Panc1 (cell line): ENCODE data around the gene ITFG2. TPM values are rescaled to one million over a fixed set of nuclear protein-coding genes. Genes with fewer than 3 reads are reported as not detected.

Experiments used
- ATAC-seq: fragments of 200-7000 bp; cut with Tn5 transposase; 2 replicates; pipeline ENCODE4 v1.9.1; 2020; ENCODE audit warnings: mild to moderate bottlenecking, moderate library complexity
- BruUV-seq: library from RNA; stranded (reverse); fragments of 400-500 nt; replicated peaks from 2 replicates; lab custom pipeline; 2021; lab: Mats Ljungman, UMichigan
- CTCF ChIA-PET: fragments of 300-600 bp; sonication (Branson Sonifier 250); formaldehyde crosslinking; loops from one replicate; lab custom pipeline; 2022; ENCODE audit warnings: antibody characterized with exemption; lab: Charles Lee
- POLR2A ChIA-PET: fragments of 300-600 bp; sonication (Branson Sonifier 250); formaldehyde crosslinking; loops from one replicate; lab custom pipeline; 2022; ENCODE audit warnings: antibody characterized with exemption; lab: Charles Lee
- DNase-seq: peaks from one replicate; pipeline ENCODE4 v3.0.0-alpha.2; 2010; ENCODE audit warnings: low read depth, low spot score
- H3K27ac ChIP-seq: 2 replicates; pipeline ENCODE4 v1.5.1; 2011; ENCODE audit warnings: mild to moderate bottlenecking, low read length, inconsistent platforms
- H3K27me3 ChIP-seq: fragments of 200-500 bp; sonication (Bioruptor generic); 2 replicates; pipeline ENCODE4 v1.6.0; 2014; ENCODE audit warnings: low read length, inconsistent platforms; ENCODE audit not compliant: control insufficient read depth, insufficient read depth
- H3K36me3 ChIP-seq: fragments of 200-500 bp; sonication (Bioruptor generic); 2 replicates; pipeline ENCODE4 v1.5.1; 2014; ENCODE audit warnings: inconsistent platforms, mild to moderate bottlenecking, low read length, moderate library complexity; ENCODE audit not compliant: control insufficient read depth, insufficient read depth
- H3K4me1 ChIP-seq: 2 replicates; pipeline ENCODE4 v1.5.1; 2011; ENCODE audit warnings: inconsistent platforms, mild to moderate bottlenecking, low read length, moderate library complexity; ENCODE audit not compliant: control insufficient read depth, insufficient read depth
- H3K4me3 ChIP-seq, 2 experiments: 2 replicates each; pipeline ENCODE4 v1.5.1; 2011 to 2012; ENCODE audit warnings: low read depth in 2 of 2, low read length in 2 of 2, mild to moderate bottlenecking in 2 of 2, inconsistent platforms in 1 of 2, moderate library complexity in 1 of 2
- H3K9me3 ChIP-seq: fragments of 200-500 bp; sonication (Bioruptor generic); 2 replicates; pipeline ENCODE4 v1.5.1; 2014; ENCODE audit warnings: low read depth, mild to moderate bottlenecking, inconsistent platforms, low read length, moderate library complexity; ENCODE audit not compliant: control insufficient read depth, insufficient read depth
- POLR2AphosphoS5 ChIP-seq: IDR thresholded peaks from 2 replicates; pipeline ENCODE4 v1.6.1; 2012; ENCODE audit warnings: mild to moderate bottlenecking, low read depth, low read length, moderate library complexity
- SIN3A ChIP-seq: IDR thresholded peaks from 2 replicates; pipeline ENCODE4 v1.6.1; 2012; ENCODE audit warnings: low read depth, mild to moderate bottlenecking, low read length, moderate library complexity, borderline replicate concordance; ENCODE audit not compliant: insufficient read depth
- TCF7L2 ChIP-seq: IDR thresholded peaks from 2 replicates; pipeline ENCODE4 v1.6.1; 2011; ENCODE audit warnings: mild to moderate bottlenecking, low read depth, low read length, inconsistent platforms
- in situ Hi-C: cut with HindIII; loops from 2 replicates; pipeline ENCODE4 v1.10.0; 2016; ENCODE audit warnings: low sequenced_read_pairs, low pct_unique_long_range_greater_than_20kb
- intact Hi-C: fragments of 100-400 bp; cut with micrococcal nuclease; formaldehyde crosslinking; loops from one replicate; pipeline ENCODE4 v1.10.0; 2022; ENCODE audit not compliant: unreplicated experiment
- total RNA-seq: library from RNA; stranded (reverse); gene quantifications from one replicate; pipeline ENCODE4 v1.2.1, GENCODE V29; 2021; ENCODE audit not compliant: unreplicated experiment
- TF ChIP-seq, protein P1 (sequence below), 2 experiments: IDR thresholded peaks; 2 replicates each; pipeline ENCODE4 v1.6.1; 2011 to 2012; ENCODE audit warnings: low read depth in 2 of 2, control low read depth in 1 of 2, low read length in 1 of 2, mild to moderate bottlenecking in 1 of 2, moderate library complexity in 1 of 2; ENCODE audit not compliant: insufficient read depth in 1 of 2
- TF ChIP-seq, protein P2 (sequence below): fragments of 450-650 bp; IDR thresholded peaks from 2 replicates; pipeline ENCODE4 v1.5.1; 2017; ENCODE audit warnings: mild to moderate bottlenecking

Gene ITFG2
- total RNA-seq, 1 experiment from 2014 or later = 17.4 TPM

DNA sequence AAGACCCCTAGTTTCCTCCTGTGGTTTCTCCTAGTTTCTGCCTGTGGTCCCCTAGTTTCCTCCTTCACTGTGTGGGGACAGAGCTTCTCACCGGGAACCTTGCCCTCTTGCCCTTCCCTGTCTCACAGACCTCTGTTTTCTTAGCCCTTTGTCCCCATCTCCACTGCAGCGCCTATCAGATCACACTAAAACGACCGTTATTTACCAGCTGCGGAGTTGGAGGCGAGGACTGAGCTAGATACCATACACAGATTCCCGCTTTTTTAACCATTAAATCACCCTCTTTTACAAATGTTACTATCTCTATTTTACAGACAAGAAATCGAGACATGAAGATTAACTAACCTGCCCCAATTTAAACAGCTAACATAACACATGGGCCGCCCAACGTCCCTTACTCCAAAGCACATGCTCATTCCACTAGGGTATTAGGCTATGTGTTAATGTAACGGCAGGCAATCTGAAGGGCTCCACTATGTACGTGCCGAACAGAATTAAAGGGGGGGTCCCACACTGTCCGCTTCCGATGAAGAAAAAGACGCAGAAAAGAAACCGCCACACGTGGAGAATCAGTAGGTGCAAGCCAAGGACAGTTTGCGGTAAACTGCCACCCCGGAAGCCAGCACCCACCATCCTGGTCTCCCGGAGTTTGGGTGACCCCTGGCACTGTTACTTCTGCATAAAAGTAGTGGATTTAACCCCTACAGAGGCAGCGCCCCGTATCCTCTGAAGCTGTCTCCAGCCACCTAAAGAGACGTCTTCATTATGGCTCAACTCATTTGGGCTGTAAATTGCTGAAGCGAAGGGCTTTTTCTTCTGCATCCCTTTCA, 19.6 kb upstream of the ITFG2 start:
- TF ChIP-seq TCF7L2 = no peak
- TF ChIP-seq SIN3A = no peak
- TF ChIP-seq, protein P1, sequence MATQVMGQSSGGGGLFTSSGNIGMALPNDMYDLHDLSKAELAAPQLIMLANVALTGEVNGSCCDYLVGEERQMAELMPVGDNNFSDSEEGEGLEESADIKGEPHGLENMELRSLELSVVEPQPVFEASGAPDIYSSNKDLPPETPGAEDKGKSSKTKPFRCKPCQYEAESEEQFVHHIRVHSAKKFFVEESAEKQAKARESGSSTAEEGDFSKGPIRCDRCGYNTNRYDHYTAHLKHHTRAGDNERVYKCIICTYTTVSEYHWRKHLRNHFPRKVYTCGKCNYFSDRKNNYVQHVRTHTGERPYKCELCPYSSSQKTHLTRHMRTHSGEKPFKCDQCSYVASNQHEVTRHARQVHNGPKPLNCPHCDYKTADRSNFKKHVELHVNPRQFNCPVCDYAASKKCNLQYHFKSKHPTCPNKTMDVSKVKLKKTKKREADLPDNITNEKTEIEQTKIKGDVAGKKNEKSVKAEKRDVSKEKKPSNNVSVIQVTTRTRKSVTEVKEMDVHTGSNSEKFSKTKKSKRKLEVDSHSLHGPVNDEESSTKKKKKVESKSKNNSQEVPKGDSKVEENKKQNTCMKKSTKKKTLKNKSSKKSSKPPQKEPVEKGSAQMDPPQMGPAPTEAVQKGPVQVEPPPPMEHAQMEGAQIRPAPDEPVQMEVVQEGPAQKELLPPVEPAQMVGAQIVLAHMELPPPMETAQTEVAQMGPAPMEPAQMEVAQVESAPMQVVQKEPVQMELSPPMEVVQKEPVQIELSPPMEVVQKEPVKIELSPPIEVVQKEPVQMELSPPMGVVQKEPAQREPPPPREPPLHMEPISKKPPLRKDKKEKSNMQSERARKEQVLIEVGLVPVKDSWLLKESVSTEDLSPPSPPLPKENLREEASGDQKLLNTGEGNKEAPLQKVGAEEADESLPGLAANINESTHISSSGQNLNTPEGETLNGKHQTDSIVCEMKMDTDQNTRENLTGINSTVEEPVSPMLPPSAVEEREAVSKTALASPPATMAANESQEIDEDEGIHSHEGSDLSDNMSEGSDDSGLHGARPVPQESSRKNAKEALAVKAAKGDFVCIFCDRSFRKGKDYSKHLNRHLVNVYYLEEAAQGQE (IDR thresholded peaks at IDR 0.05; ENCODE audit: insufficient read depth in 1 of 2, low read depth in 2 of 2, low read length in 1 of 2) = no peak
- TF ChIP-seq POLR2AphosphoS5 = no peak
- TF ChIP-seq, protein P2, sequence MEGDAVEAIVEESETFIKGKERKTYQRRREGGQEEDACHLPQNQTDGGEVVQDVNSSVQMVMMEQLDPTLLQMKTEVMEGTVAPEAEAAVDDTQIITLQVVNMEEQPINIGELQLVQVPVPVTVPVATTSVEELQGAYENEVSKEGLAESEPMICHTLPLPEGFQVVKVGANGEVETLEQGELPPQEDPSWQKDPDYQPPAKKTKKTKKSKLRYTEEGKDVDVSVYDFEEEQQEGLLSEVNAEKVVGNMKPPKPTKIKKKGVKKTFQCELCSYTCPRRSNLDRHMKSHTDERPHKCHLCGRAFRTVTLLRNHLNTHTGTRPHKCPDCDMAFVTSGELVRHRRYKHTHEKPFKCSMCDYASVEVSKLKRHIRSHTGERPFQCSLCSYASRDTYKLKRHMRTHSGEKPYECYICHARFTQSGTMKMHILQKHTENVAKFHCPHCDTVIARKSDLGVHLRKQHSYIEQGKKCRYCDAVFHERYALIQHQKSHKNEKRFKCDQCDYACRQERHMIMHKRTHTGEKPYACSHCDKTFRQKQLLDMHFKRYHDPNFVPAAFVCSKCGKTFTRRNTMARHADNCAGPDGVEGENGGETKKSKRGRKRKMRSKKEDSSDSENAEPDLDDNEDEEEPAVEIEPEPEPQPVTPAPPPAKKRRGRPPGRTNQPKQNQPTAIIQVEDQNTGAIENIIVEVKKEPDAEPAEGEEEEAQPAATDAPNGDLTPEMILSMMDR = no peak
- in situ Hi-C loops = no loop called here
- no peaks in the 10 kb centered on the region for H3K9me3 ChIP-seq
- peaks cover 14% of the 10 kb centered on the region for H3K4me1 ChIP-seq
- H3K27ac ChIP-seq = no peak overlapping the region
- peaks cover 10% of the 10 kb centered on the region for H3K36me3 ChIP-seq
- intact Hi-C loops = no loop called here
- ChIA-PET CTCF (no interaction called here), POLR2A (no interaction called here)
- DNase-seq = no peak
- no peak for ATAC-seq
- H3K4me3 ChIP-seq = no peak overlapping the region
- BruUV-seq = no TSS peak
- no peaks in the 10 kb centered on the region for H3K27me3 ChIP-seq

DNA sequence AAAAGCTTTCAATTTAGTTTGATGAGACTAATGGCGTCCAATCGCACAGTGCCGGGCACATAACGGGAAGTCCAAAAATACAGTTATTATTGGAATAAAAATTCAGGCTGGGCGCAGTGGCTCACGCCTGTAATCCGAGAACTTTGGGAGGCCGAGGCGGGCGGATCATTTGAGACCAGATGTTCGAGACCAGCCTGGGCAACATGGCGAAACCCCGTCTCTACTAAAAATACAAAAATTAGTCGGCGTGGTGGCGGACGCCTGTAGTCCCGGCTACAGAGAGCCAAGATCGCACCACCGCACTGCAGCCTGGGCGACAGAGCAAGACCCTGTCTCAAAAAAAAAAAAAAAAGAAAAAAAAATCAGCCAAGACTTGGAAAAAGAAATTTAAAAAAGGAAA, 18.9 kb upstream of the ITFG2 start:
- in situ Hi-C loops = no loop called here
- DNase-seq = no peak

More for the DNA sequence above, 18.9 kb upstream of the ITFG2 start:
- Histone ChIP-seq H3K27ac (no peak overlapping the region), H3K36me3 (peaks cover 12% of the 10 kb centered on the region), H3K4me1 (peaks cover 14% of the 10 kb centered on the region), H3K4me3 (no peak overlapping the region), H3K27me3 (no peaks in the 10 kb centered on the region), H3K9me3 (no peaks in the 10 kb centered on the region)
- intact Hi-C loops = no loop called here
- ChIA-PET CTCF (no interaction called here), POLR2A (interaction anchor here (0.7 kb wide), 1 partner anchor 982 kb away, joined by 10 read pairs; no protein-coding TSS in a partner anchor)
- no peak for TF ChIP-seq SIN3A
- TF ChIP-seq, protein P1 (IDR thresholded peaks at IDR 0.05; ENCODE audit: insufficient read depth in 1 of 2, low read depth in 2 of 2, low read length in 1 of 2) = no peak
- TF ChIP-seq TCF7L2 = no peak
- TF ChIP-seq POLR2AphosphoS5 = no peak
- TF ChIP-seq, protein P2 = no peak
- no TSS peak for BruUV-seq
- ATAC-seq = no peak
